Osteoblast (primary cell): ENCODE data around the gene EPHB2. TPM values are rescaled to one million over a fixed set of nuclear protein-coding genes. Genes with fewer than 3 reads are reported as not detected.

Source experiments
- DNase-seq: peaks from one replicate; pipeline ENCODE4 v3.0.0; 2011; ENCODE audit warnings: low spot score, mixed read lengths; ENCODE audit not compliant: insufficient read length; ENCODE audit errors: missing footprints
- H2AFZ ChIP-seq: 2 replicates; pipeline ENCODE4 v1.6.0; 2011; ENCODE audit warnings: mild to moderate bottlenecking, low read length
- H3K27ac ChIP-seq: 2 replicates; pipeline ENCODE4 v1.5.1; 2011; ENCODE audit warnings: mild to moderate bottlenecking, low read depth, low read length, moderate library complexity
- H3K27me3 ChIP-seq: 2 replicates; pipeline ENCODE4 v1.6.0; 2012; ENCODE audit warnings: mild to moderate bottlenecking, control low read depth, inconsistent platforms, low read length, moderate library complexity; ENCODE audit not compliant: insufficient read depth
- H3K36me3 ChIP-seq: 2 replicates; pipeline ENCODE4 v1.5.1; 2011; ENCODE audit warnings: mild to moderate bottlenecking, low read length, control low read depth, moderate library complexity; ENCODE audit not compliant: insufficient read depth
- H3K4me1 ChIP-seq: 2 replicates; pipeline ENCODE4 v1.5.1; 2011; ENCODE audit warnings: mild to moderate bottlenecking, low read length, control low read depth, moderate library complexity; ENCODE audit not compliant: insufficient read depth
- H3K4me2 ChIP-seq: 2 replicates; pipeline ENCODE4 v1.6.0; 2011; ENCODE audit warnings: mild to moderate bottlenecking, low read length; ENCODE audit not compliant: insufficient read depth
- H3K4me3 ChIP-seq: fragments of 200-600 bp; sonication (generic); 3 replicates; pipeline ENCODE4 v1.5.1; 2012; ENCODE audit warnings: mild to moderate bottlenecking, low read length, inconsistent platforms; ENCODE audit not compliant: insufficient read depth
- H3K79me2 ChIP-seq: 2 replicates; pipeline ENCODE4 v1.6.0; 2012; ENCODE audit warnings: mild to moderate bottlenecking, low read length, control low read depth, inconsistent platforms; ENCODE audit not compliant: insufficient read depth
- H3K9me3 ChIP-seq: 2 replicates; pipeline ENCODE4 v1.5.1; 2011; ENCODE audit warnings: low read depth, low read length, control low read depth
- H4K20me1 ChIP-seq: 2 replicates; pipeline ENCODE4 v1.6.0; 2012; ENCODE audit warnings: mild to moderate bottlenecking, low read length, control low read depth; ENCODE audit not compliant: insufficient read depth
- CTCF ChIP-seq: IDR thresholded peaks from 2 replicates; pipeline ENCODE4 v1.5.1; 2011; ENCODE audit warnings: mild to moderate bottlenecking, low read depth, low read length, moderate library complexity; ENCODE audit errors: extremely low read depth
- total RNA-seq: library from RNA; depleted of rRNA; stranded (reverse); fragments of >200 nt; gene quantifications from 2 replicates; pipeline ENCODE4 v1.2.3, GENCODE V29; 2012

EPHB2 gene
- total RNA-seq, 1 donor = 8.7 TPM

GRCh38 chr1:22806584-22806983 is 95.9 kb downstream of the EPHB2 start:
- H4K20me1 ChIP-seq = no peaks in the 10 kb centered on the region
- no peaks in the 10 kb centered on the region for H3K36me3 ChIP-seq
- DNase-seq = no peak
- no peak overlapping the region for H3K4me2 ChIP-seq
- no peak for TF ChIP-seq CTCF
- H3K9me3 ChIP-seq = no peaks in the 10 kb centered on the region
- no peak overlapping the region for H3K4me3 ChIP-seq
- no peaks in the 10 kb centered on the region for H3K79me2 ChIP-seq
- peaks cover 17% of the 10 kb centered on the region for H3K4me1 ChIP-seq
- no peaks in the 10 kb centered on the region for H3K27me3 ChIP-seq
- H2AFZ ChIP-seq = no peak overlapping the region
- no peak overlapping the region for H3K27ac ChIP-seq

GRCh38 chr1:22807340-22807739 is 96.7 kb downstream of the EPHB2 start:
- no peak for TF ChIP-seq CTCF
- Histone ChIP-seq H3K36me3 (no peaks in the 10 kb centered on the region), H3K4me3 (no peak overlapping the region), H3K4me2 (no peak overlapping the region), H2AFZ (no peak overlapping the region), H3K27ac (no peak overlapping the region), H3K4me1 (peaks cover 17% of the 10 kb centered on the region), H3K27me3 (no peaks in the 10 kb centered on the region), H3K79me2 (no peaks in the 10 kb centered on the region), H4K20me1 (no peaks in the 10 kb centered on the region), H3K9me3 (no peaks in the 10 kb centered on the region)
- no peak for DNase-seq

GRCh38 chr1:22808186-22808675 is 97.6 kb downstream of the EPHB2 start:
- peaks cover 17% of the 10 kb centered on the region for H3K4me1 ChIP-seq
- H2AFZ ChIP-seq = peak overlapping the region; percentile 91
- H4K20me1 ChIP-seq = no peaks in the 10 kb centered on the region
- no peaks in the 10 kb centered on the region for H3K36me3 ChIP-seq
- no peak for TF ChIP-seq CTCF
- peak overlapping the region; percentile 72 for H3K4me2 ChIP-seq
- H3K27ac ChIP-seq = peak overlapping the region; percentile 93
- peak overlapping the region; percentile 51 for H3K4me3 ChIP-seq
- no peaks in the 10 kb centered on the region for H3K79me2 ChIP-seq
- peak; percentile 98 for DNase-seq
- no peaks in the 10 kb centered on the region for H3K9me3 ChIP-seq
- no peaks in the 10 kb centered on the region for H3K27me3 ChIP-seq

- H3K4me1 ChIP-seq = peaks cover 17% of the 10 kb centered on the region
- peak overlapping the region; percentile 91 for H2AFZ ChIP-seq
- H3K79me2 ChIP-seq = no peaks in the 10 kb centered on the region
- H3K4me3 ChIP-seq = peak overlapping the region; percentile 51
- H3K27me3 ChIP-seq = no peaks in the 10 kb centered on the region
- peak overlapping the region; percentile 93 for H3K27ac ChIP-seq
- no peaks in the 10 kb centered on the region for H3K36me3 ChIP-seq
- TF ChIP-seq CTCF = no peak
- peak; percentile 99 for DNase-seq
- no peaks in the 10 kb centered on the region for H3K9me3 ChIP-seq
- no peaks in the 10 kb centered on the region for H4K20me1 ChIP-seq
- H3K4me2 ChIP-seq = peak overlapping the region; percentile 72
These were observed 98.2 kb downstream of the EPHB2 start for GRCh38 chr1:22808676-22809483.
